Measurements from ENCODE around the gene PSMA8.

The PSMA8 gene

DNA sequence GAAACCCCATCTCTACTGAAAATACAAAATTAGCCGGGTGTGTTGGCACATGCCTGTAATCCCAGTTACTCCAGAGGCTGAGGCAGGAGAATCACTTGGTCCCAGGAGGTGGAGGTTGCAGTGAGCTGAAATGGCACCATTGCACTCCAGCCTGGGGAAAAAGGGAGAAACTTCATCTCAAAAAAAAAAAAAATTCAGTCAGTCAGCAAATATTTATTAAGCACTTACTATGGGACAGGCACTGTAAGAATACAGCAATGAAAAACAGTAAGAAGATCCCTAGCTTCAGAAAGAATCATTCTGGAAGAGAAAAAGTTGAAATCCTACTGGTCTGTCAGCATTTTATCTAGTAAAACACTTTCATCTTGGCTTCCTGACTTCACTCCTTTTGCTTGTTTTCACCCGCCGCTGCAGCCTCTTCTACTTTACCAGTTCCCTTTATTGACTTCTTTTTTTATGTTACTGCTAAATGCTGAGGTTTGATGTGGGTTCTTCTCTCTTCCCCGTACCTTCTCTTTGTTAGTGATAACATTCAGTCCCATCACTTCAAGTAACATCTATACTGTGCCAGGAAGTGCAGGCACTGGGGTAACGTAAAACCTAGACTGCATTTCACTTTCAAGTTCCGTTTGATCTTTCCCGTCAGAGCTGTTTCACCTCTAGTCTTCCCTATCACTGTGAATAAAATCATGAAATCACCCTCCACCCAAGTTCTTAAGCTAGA, 81.7 kb downstream of the PSMA8 start:
- Histone ChIP-seq H3K27me3 (ENCODE audit: insufficient read depth, insufficient read length) (no peaks in the 10 kb centered on the region), H3K9me3 (ENCODE audit: insufficient read depth, low read length) (no peaks in the 10 kb centered on the region), H3K4me3 (ENCODE audit: insufficient read length, low read depth) (no peak overlapping the region), H3K9ac (ENCODE audit: insufficient read length, low read depth) (no peak overlapping the region), H3K36me3 (ENCODE audit: insufficient read depth, insufficient read length, low read length) (no peaks in the 10 kb centered on the region), H3K4me1 (ENCODE audit: insufficient read depth, insufficient read length) (no peaks in the 10 kb centered on the region)
- no peak for DNase-seq (ENCODE audit: low read depth, low spot score)
- TF ChIP-seq ZNF274 (IDR thresholded peaks at IDR 0.05; ENCODE audit: low read depth, low read length) (no peak), YY1 (IDR thresholded peaks at IDR 0.05; ENCODE audit: insufficient read depth, insufficient read length) (no peak), SUZ12 (IDR thresholded peaks at IDR 0.05; ENCODE audit: extremely low read depth, insufficient read depth, insufficient read length) (no peak)

- H3K9me3 ChIP-seq (ENCODE audit: insufficient read depth, low read length): no peaks in the 10 kb centered on the region
- H3K9ac ChIP-seq (ENCODE audit: insufficient read length, low read depth): no peak overlapping the region
- no peak overlapping the region for H3K4me3 ChIP-seq (ENCODE audit: insufficient read length, low read depth)
- no peak for DNase-seq (ENCODE audit: low read depth, low spot score)
- no peaks in the 10 kb centered on the region for H3K27me3 ChIP-seq (ENCODE audit: insufficient read depth, insufficient read length)
- TF ChIP-seq YY1 (IDR thresholded peaks at IDR 0.05; ENCODE audit: insufficient read depth, insufficient read length): no peak
- no peak for TF ChIP-seq ZNF274 (IDR thresholded peaks at IDR 0.05; ENCODE audit: low read depth, low read length)
- TF ChIP-seq SUZ12 (IDR thresholded peaks at IDR 0.05; ENCODE audit: extremely low read depth, insufficient read depth, insufficient read length): no peak
- H3K4me1 ChIP-seq (ENCODE audit: insufficient read depth, insufficient read length): no peaks in the 10 kb centered on the region
- H3K36me3 ChIP-seq (ENCODE audit: insufficient read depth, insufficient read length, low read length): no peaks in the 10 kb centered on the region
Measured at GRCh38 chr18:26225022-26225693, 91.5 kb downstream of the PSMA8 start.

- Histone ChIP-seq H3K4me1 (ENCODE audit: insufficient read depth, insufficient read length) (no peaks in the 10 kb centered on the region), H3K4me3 (ENCODE audit: insufficient read length, low read depth) (no peak overlapping the region), H3K9ac (ENCODE audit: insufficient read length, low read depth) (no peak overlapping the region), H3K36me3 (ENCODE audit: insufficient read depth, insufficient read length, low read length) (no peaks in the 10 kb centered on the region), H3K27me3 (ENCODE audit: insufficient read depth, insufficient read length) (no peaks in the 10 kb centered on the region), H3K9me3 (ENCODE audit: insufficient read depth, low read length) (no peaks in the 10 kb centered on the region)
- no peak for TF ChIP-seq ZNF274 (IDR thresholded peaks at IDR 0.05; ENCODE audit: low read depth, low read length)
- DNase-seq (ENCODE audit: low read depth, low spot score): no peak
Measured at GRCh38 chr18:26225915-26226228, 92.2 kb downstream of the PSMA8 start.

- Histone ChIP-seq H3K27me3 (ENCODE audit: insufficient read depth, insufficient read length) (no peaks in the 10 kb centered on the region), H3K9me3 (ENCODE audit: insufficient read depth, low read length) (no peaks in the 10 kb centered on the region; the same call in 1 of the 2 replicates), H3K36me3 (ENCODE audit: insufficient read depth, insufficient read length, low read length) (no peaks in the 10 kb centered on the region), H3K4me3 (ENCODE audit: insufficient read length, low read depth) (peak within 1 kb of the TSS; percentile 58), H3K4me1 (ENCODE audit: insufficient read depth, insufficient read length) (no peaks in the 10 kb centered on the region), H3K9ac (ENCODE audit: insufficient read length, low read depth) (peak within 1 kb of the TSS; percentile 70)
- DNase-seq (ENCODE audit: low read depth, low spot score): peak; percentile 47
- TF ChIP-seq SUZ12 (IDR thresholded peaks at IDR 0.05; ENCODE audit: extremely low read depth, insufficient read depth, insufficient read length): no peak
- TF ChIP-seq ZNF274 (IDR thresholded peaks at IDR 0.05; ENCODE audit: low read depth, low read length): no peak
- TF ChIP-seq YY1 (IDR thresholded peaks at IDR 0.05; ENCODE audit: insufficient read depth, insufficient read length): no peak
Measured at GRCh38 chr18:26226229-26227050, 92.8 kb downstream of the PSMA8 start, which contains the start of gene TAF4B. TAF4B (plus strand) TSS chr18:26226445; CDS start chr18:26226934, 489 bp downstream.

DNA sequence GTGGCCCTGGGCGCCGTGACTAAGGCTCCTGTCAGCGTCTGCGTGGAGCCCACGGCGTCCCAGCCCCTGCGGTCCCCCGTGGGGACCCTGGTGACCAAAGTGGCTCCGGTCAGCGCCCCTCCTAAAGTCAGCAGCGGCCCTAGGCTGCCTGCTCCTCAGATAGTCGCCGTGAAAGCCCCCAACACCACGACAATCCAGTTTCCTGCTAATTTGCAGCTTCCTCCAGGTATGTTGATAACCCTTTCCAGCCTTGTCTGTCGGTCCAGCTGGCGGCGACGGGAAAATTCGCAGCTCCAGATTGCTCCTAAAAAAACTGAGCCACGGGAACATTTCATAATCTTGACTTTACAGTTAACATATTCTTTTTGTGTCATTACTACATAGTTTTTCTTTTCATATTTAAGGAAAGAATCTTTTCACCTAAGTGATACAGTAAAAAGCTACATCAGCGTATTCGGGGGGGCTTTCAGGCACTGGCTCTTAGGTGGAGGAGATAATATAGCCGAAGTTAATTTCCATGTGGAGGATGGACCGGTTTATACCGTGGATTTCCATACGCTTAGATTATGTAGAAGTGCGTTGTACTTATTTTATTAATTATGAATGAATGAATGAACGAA, 93.5 kb downstream of the PSMA8 start:
- Histone ChIP-seq H3K4me1 (ENCODE audit: insufficient read depth, insufficient read length) (no peaks in the 10 kb centered on the region), H3K9me3 (ENCODE audit: insufficient read depth, low read length) (no peaks in the 10 kb centered on the region; the same call in 1 of the 2 replicates), H3K9ac (ENCODE audit: insufficient read length, low read depth) (peak overlapping the region; percentile 70), H3K4me3 (ENCODE audit: insufficient read length, low read depth) (peak overlapping the region; percentile 58), H3K27me3 (ENCODE audit: insufficient read depth, insufficient read length) (no peaks in the 10 kb centered on the region), H3K36me3 (ENCODE audit: insufficient read depth, insufficient read length, low read length) (no peaks in the 10 kb centered on the region)
- DNase-seq (ENCODE audit: low read depth, low spot score): no peak
- no peak for TF ChIP-seq ZNF274 (IDR thresholded peaks at IDR 0.05; ENCODE audit: low read depth, low read length)
- no peak for TF ChIP-seq SUZ12 (IDR thresholded peaks at IDR 0.05; ENCODE audit: extremely low read depth, insufficient read depth, insufficient read length)
- no peak for TF ChIP-seq YY1 (IDR thresholded peaks at IDR 0.05; ENCODE audit: insufficient read depth, insufficient read length)

GRCh38 chr18:26228562-26229260, 95.0 kb downstream of the PSMA8 start:
- no peaks in the 10 kb centered on the region; the same call in 1 of the 2 replicates for H3K9me3 ChIP-seq (ENCODE audit: insufficient read depth, low read length)
- no peaks in the 10 kb centered on the region for H3K27me3 ChIP-seq (ENCODE audit: insufficient read depth, insufficient read length)
- no peak overlapping the region for H3K9ac ChIP-seq (ENCODE audit: insufficient read length, low read depth)
- no peaks in the 10 kb centered on the region for H3K36me3 ChIP-seq (ENCODE audit: insufficient read depth, insufficient read length, low read length)
- no peak overlapping the region for H3K4me3 ChIP-seq (ENCODE audit: insufficient read length, low read depth)
- DNase-seq (ENCODE audit: low read depth, low spot score): no peak
- TF ChIP-seq YY1 (IDR thresholded peaks at IDR 0.05; ENCODE audit: insufficient read depth, insufficient read length) (no peak), ZNF274 (IDR thresholded peaks at IDR 0.05; ENCODE audit: low read depth, low read length) (no peak), SUZ12 (IDR thresholded peaks at IDR 0.05; ENCODE audit: extremely low read depth, insufficient read depth, insufficient read length) (no peak)
- no peaks in the 10 kb centered on the region for H3K4me1 ChIP-seq (ENCODE audit: insufficient read depth, insufficient read length)
